Stomach (tissue), 9 donors: Measurements from ENCODE around the gene CPHXL. TPM values are rescaled to one million over a fixed set of nuclear protein-coding genes. Genes with fewer than 3 reads are reported as not detected.

ENCODE experiments used
- DNase-seq, 2 donors: peaks; one replicate each; pipeline versions ENCODE4 v3.0.0 to v3.0.0-alpha.2; 2013 to 2019
- H3K27ac ChIP-seq, 5 donors: fragments of 200-600 bp in 4 of 5; sonication (generic) in 4 of 5; one replicate each; pipeline ENCODE4 v1.5.1; 2013 to 2019; ENCODE audit warnings: mild to moderate bottlenecking in 1 of 5, moderate library complexity in 1 of 5
- H3K27me3 ChIP-seq, 3 donors: fragments of 200-600 bp; sonication (generic); one replicate each; pipeline ENCODE4 v1.5.1; 2017 to 2019; ENCODE audit warnings: mixed run types in 1 of 3
- H3K36me3 ChIP-seq, 4 donors: fragments of 200-600 bp; sonication (generic); 1 replicate in 3 of 4; 2 replicates in 1 of 4; pipeline ENCODE4 v1.5.1; 2016 to 2019
- H3K4me1 ChIP-seq, 4 donors: fragments of 200-600 bp; sonication (generic); one replicate each; pipeline ENCODE4 v1.5.1; 2016 to 2019
- H3K4me3 ChIP-seq, 4 donors: fragments of 200-600 bp; sonication (generic) in 3 of 4; one replicate each; pipeline ENCODE4 v1.5.1; 2016 to 2019; ENCODE audit warnings: mild to moderate bottlenecking in 1 of 4
- H3K9me3 ChIP-seq, 4 donors: fragments of 200-600 bp; sonication (generic); one replicate each; pipeline ENCODE4 v1.5.1; 2016 to 2019
- CTCF ChIP-seq, 7 experiments: fragments of 450-650 bp in 4 of 7; fragments of 200-600 bp in 3 of 7; sonication (generic) in 3 of 7; IDR thresholded peaks; one replicate each; pipeline ENCODE4 v1.5.1; 2016 to 2019; ENCODE audit warnings: antibody characterized with exemption in 7 of 7, control low read depth in 2 of 7, mild to moderate bottlenecking in 1 of 7
- EP300 ChIP-seq: sonication (generic); formaldehyde crosslinking; IDR thresholded peaks from one replicate; pipeline ENCODE4 v1.6.1; 2017; ENCODE audit warnings: antibody characterized with exemption
- POLR2A ChIP-seq, 4 donors: fragments of 450-650 bp; IDR thresholded peaks; one replicate each; pipeline ENCODE4 v1.6.1; 2016; ENCODE audit warnings: antibody characterized with exemption in 4 of 4, control low read depth in 2 of 4, mild to moderate bottlenecking in 1 of 4, moderate library complexity in 1 of 4
- POLR2AphosphoS5 ChIP-seq, 3 donors: sonication (generic); formaldehyde crosslinking; IDR thresholded peaks; one replicate each; pipeline ENCODE4 v1.6.1; 2016; ENCODE audit warnings: antibody characterized with exemption in 3 of 3
- WGBS, 5 donors: extraction: QIAGEN DNeasy Blood & Tissue Kit in 3 of 5; methylation state at CpG; one replicate each; pipeline versions ENCODE4 v1.1.5 to v1.1.7; 2013 to 2018; 5-methylcytosine and 5-hydroxymethylcytosine counted together
- intact Hi-C: fragments of 100-400 bp; cut with DNase I; formaldehyde crosslinking; loops from one replicate; pipeline ENCODE4 v1.15.1; 2023; ENCODE audit warnings: low total_unique reads
- polyA plus RNA-seq, 3 donors: library from polyadenylated mRNA; stranded (reverse); fragments of 200-250 nt; gene quantifications; one replicate each; pipeline ENCODE4 v1.2.3, GENCODE V29; 2013
- small RNA-seq, 4 donors: library from RNA; depleted of rRNA; stranded (forward); fragments of <200 nt; gene quantifications; one replicate each; pipeline ENCODE3, GENCODE V24; 2016
- total RNA-seq, 5 donors: library from RNA; depleted of rRNA; stranded (reverse); fragments of >200 nt; gene quantifications; one replicate each; pipeline versions ENCODE4 v1.1.0 to v1.2.3, GENCODE V29; 2014 to 2016
- donor health status: healthy with polysubstance abuse.
- donor health status: Bipolar disorder and iron deficiency.
- donor health status: healthy.

The CPHXL gene
- total and polyA plus RNA-seq, 8 donors: not detected

- 82 to 93% (median 87%) methylated on average over 3 to 5 of the region's 5 CpGs for WGBS, 5 donors
- no peak for DNase-seq
- peaks cover 0 to 59% (median 0%) of the 10 kb centered on the region in 3 donors for H3K27me3 ChIP-seq
- no peaks in the 10 kb centered on the region for H3K36me3 ChIP-seq
- intact Hi-C loops: no loop called here
- no peak overlapping the region for H3K27ac ChIP-seq
- H3K9me3 ChIP-seq: no peaks in the 10 kb centered on the region
- TF ChIP-seq POLR2AphosphoS5 (IDR thresholded peaks at IDR 0.05): no peak
- no peak for TF ChIP-seq CTCF (IDR thresholded peaks at IDR 0.05)
- TF ChIP-seq EP300: no peak
- no peak for TF ChIP-seq POLR2A (IDR thresholded peaks at IDR 0.05)
- H3K4me3 ChIP-seq: no peak overlapping the region
- peaks cover 6 to 11% (median 8%) of the 10 kb centered on the region in 4 donors for H3K4me1 ChIP-seq
These were observed 46.9 kb downstream of the CPHXL start for GRCh38 chr16:75679366-75679765.

- H3K4me3 ChIP-seq: no peak within 1 kb of the TSS
- H3K27me3 ChIP-seq: peaks cover 0 to 39% (median 0%) of the 10 kb centered on the region in 3 donors
- no peaks in the 10 kb centered on the region for H3K9me3 ChIP-seq
- H3K4me1 ChIP-seq: peaks cover 6 to 11% (median 8%) of the 10 kb centered on the region in 4 donors
- no peak within 1 kb of the TSS for H3K27ac ChIP-seq
- 91 to 95% (median 94%) methylated on average over 4 of the region's 4 CpGs for WGBS, 5 donors
- intact Hi-C loops: no loop called here
- no peaks in the 10 kb centered on the region for H3K36me3 ChIP-seq
- TF ChIP-seq POLR2AphosphoS5 (IDR thresholded peaks at IDR 0.05) (no peak), EP300 (no peak), POLR2A (IDR thresholded peaks at IDR 0.05) (no peak), CTCF (IDR thresholded peaks at IDR 0.05) (no peak)
- DNase-seq: no peak
These were observed 49.4 kb downstream of the CPHXL start, which contains the start of gene CPHXL2 for GRCh38 chr16:75676909-75677308. CPHXL2 (minus strand) TSS chr16:75677009; CDS start chr16:75676999, 10 bp downstream.

- Histone ChIP-seq H3K27me3 (no peaks in the 10 kb centered on the region), H3K27ac (no peak overlapping the region), H3K36me3 (no peaks in the 10 kb centered on the region), H3K4me1 (no peaks in the 10 kb centered on the region), H3K9me3 (no peaks in the 10 kb centered on the region), H3K4me3 (no peak overlapping the region)
- no peak for DNase-seq
- TF ChIP-seq CTCF (IDR thresholded peaks at IDR 0.05): no peak
- TF ChIP-seq EP300: no peak
- intact Hi-C loops: no loop called here
These were observed 58.8 kb downstream of the CPHXL start for GRCh38 chr16:75667503-75667902.

Small RNAs within 50 kb of the gene (small RNA-seq; reads per million reads assigned to genes)
- 0 reads per million in 4 donors for gene RN7SL520P

Other genes with a start within 250 kb of the CPHXL start
- gene CHST6, start 231.0 kb downstream of the CPHXL start, total RNA-seq: under 1 TPM in 2 of 5 donors, not detected in 3; 0.29 to 0.73 TPM
- gene CHST6, start 231.0 kb downstream of the CPHXL start, polyA plus RNA-seq: under 1 TPM in 1 of 3 donors, not detected in 2; 0.23 TPM
- 10 to 100 TPM in 1 of 5 donors, 1 to 10 TPM in 3, not detected in 1; 1.1 to 23.2 (median 3.0) TPM for gene CHST5, start 190.4 kb downstream of the CPHXL start, total RNA-seq
- under 1 TPM in 1 of 3 donors, not detected in 2; 0.05 TPM for gene CHST5, start 190.4 kb downstream of the CPHXL start, polyA plus RNA-seq
- 10 to 100 TPM in 2 of 5 donors, 1 to 10 TPM in 2, not detected in 1; 4.6 to 14.1 (median 11.2) TPM for gene TMEM231, start 170.2 kb downstream of the CPHXL start, total RNA-seq
- gene TMEM231, start 170.2 kb downstream of the CPHXL start, polyA plus RNA-seq: 1 to 10 TPM; 1.1 to 2.9 (median 1.5) TPM
- 100 to 1,000 TPM in 2 of 5 donors, 10 to 100 TPM in 3; 29.8 to 192 (median 81.4) TPM for gene GABARAPL2, start 160.1 kb downstream of the CPHXL start, total RNA-seq
- 100 to 1,000 TPM in 2 of 3 donors, 10 to 100 TPM in 1; 83.4 to 198 (median 171) TPM for gene GABARAPL2, start 160.1 kb downstream of the CPHXL start, polyA plus RNA-seq
- gene ADAT1, start 103.2 kb downstream of the CPHXL start, total RNA-seq: 10 to 100 TPM in 3 of 5 donors, 1 to 10 TPM in 1, under 1 TPM in 1; 0.58 to 69.8 (median 25.8) TPM
- gene ADAT1, start 103.2 kb downstream of the CPHXL start, polyA plus RNA-seq: 10 to 100 TPM in 1 of 3 donors, 1 to 10 TPM in 2; 6.0 to 18.2 (median 7.8) TPM
- 100 to 1,000 TPM in 2 of 5 donors, 10 to 100 TPM in 3; 85.8 to 196 (median 97.4) TPM for gene KARS1, start 78.8 kb downstream of the CPHXL start, total RNA-seq
- gene KARS1, start 78.8 kb downstream of the CPHXL start, polyA plus RNA-seq: 100 to 1,000 TPM in 1 of 3 donors, 10 to 100 TPM in 2; 81.2 to 102 (median 84.1) TPM
- 10 to 100 TPM; 17.1 to 58.3 (median 43.7) TPM for gene TERF2IP, start 78.7 kb downstream of the CPHXL start, total RNA-seq
- gene TERF2IP, start 78.7 kb downstream of the CPHXL start, polyA plus RNA-seq: 10 to 100 TPM; 30.0 to 37.3 (median 31.1) TPM
- not detected for gene CPHXL2, start 49.5 kb downstream of the CPHXL start, total RNA-seq
- gene CPHXL2, start 49.5 kb downstream of the CPHXL start, polyA plus RNA-seq: not detected
- not detected for gene DUXB, start 25.0 kb downstream of the CPHXL start, total RNA-seq
- gene DUXB, start 25.0 kb downstream of the CPHXL start, polyA plus RNA-seq: not detected